HG02884 (cell line): ENCODE results near the gene FCGR3A.

Experiments
- ATAC-seq: cut with Tn5 transposase; IDR thresholded peaks from one replicate; pipeline ENCODE4 v1.9.1; 2021; ENCODE audit warnings: mild to moderate bottlenecking, moderate library complexity; ENCODE audit not compliant: unreplicated experiment

Gene FCGR3A

GRCh38 chr1:161505686-161506085, 43.9 kb downstream of the FCGR3A start:
- ATAC-seq: no peak

- ATAC-seq: no peak
Observed at GRCh38 chr1:161503394-161503748, 46.2 kb downstream of the FCGR3A start.

GRCh38 chr1:161502641-161503393, 46.8 kb downstream of the FCGR3A start:
- ATAC-seq: no peak

- no peak for ATAC-seq
Observed at GRCh38 chr1:161502181-161502580, 47.4 kb downstream of the FCGR3A start.

DNA sequence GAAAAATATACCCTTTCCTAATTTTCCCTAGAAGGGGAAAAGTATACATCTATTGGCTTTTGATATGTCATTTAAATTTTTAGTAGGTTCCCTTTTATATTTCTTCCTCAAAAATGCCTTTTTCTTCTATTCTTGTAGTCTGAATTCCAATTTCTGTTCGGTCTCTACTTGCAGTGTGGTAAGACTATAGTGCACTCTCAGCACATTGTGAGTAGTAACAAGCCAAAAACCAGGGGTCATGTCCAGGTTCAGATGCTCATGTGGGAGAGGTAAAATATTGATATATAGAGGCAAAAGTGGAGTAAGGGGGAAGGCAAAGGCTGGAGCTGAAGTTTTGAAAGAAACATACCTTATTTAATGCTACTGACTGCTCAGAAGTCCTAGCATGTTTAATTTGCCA, 48.4 kb downstream of the FCGR3A start:
- no peak for ATAC-seq

DNA sequence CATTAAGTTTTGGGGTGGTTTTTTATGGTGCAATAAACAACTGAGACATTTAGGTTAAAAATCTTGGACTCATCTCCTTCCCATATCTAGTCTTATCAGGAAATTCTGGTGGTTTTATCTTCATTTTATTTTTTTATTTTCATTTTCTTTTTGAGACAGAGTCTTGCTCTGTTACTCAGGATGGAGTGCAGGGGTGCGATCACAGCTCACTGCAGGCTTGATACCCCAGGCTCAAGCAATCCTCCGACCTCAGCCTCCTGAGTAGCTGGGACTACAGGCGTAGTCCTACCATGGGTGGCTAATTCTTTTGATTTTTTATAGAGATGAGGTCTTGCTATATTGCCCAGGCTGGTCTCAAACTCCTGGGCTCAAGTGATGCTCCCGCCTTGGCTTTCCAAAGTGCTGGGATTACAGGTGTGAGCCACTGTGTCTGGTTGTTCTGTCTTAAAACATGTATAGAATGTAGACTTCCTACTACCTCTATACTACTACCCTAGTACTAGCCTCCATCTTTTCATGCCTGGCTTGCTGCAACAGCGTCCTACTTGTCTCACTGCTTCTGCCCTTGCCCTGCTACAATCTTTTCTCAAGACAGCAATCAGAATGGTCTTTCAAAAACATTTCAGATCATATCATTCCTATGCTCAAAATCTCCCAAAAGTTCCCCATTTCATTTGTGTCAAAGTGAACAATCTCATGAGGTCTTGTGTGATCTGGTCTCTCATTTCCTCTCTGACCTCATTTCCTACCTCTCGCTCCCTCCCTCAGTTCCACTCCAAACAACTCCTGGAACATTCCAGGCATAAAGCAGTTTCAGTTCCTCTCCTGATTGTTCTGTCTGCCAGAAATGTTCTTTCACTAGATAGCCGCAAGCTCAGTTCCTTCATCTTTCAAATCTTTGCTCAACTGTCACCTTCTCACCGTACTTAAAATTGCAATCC, 50.2 kb downstream of the FCGR3A start:
- no peak for ATAC-seq

- no peak for ATAC-seq
Observed at GRCh38 chr1:161498646-161499045, 51.0 kb downstream of the FCGR3A start.

DNA sequence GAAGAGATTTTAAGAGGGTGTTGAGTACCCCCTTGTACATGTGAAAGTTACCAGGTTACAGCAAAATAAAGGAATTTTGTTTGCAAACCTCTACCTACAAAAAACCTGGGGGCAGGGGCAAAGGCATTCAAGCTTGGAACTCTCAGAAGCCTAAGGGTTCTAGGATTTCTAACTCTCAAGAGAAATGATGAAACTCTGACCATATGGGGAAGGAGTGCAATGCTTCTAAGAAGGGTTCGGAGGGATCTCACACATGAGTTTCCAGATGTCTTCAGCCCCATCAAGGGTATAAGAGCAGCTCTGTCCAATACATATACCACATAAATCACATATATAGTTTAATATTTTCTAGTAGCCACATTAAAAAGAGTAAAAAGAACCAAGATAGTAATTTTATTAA, 51.7 kb downstream of the FCGR3A start:
- ATAC-seq: no peak

DNA sequence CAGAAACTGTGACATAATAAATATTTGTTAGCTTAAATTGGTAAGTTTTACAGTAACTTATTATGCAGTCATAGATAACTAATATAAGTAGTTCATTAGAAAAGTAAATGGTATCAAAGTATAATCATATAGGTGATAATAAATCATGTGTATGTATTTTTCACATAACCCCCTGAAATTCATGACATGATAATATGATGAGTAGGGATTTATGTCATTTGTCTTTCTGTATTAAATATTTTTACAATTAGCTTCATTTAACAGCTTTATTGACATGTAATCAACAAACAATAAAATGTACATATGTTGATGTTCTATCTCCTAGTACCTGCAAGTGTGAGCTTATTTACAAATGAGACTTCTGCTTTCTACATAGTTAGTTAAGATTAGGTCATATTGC, 54.1 kb downstream of the FCGR3A start:
- no peak for ATAC-seq

GRCh38 chr1:161494091-161494735, 55.4 kb downstream of the FCGR3A start:
- no peak for ATAC-seq

DNA sequence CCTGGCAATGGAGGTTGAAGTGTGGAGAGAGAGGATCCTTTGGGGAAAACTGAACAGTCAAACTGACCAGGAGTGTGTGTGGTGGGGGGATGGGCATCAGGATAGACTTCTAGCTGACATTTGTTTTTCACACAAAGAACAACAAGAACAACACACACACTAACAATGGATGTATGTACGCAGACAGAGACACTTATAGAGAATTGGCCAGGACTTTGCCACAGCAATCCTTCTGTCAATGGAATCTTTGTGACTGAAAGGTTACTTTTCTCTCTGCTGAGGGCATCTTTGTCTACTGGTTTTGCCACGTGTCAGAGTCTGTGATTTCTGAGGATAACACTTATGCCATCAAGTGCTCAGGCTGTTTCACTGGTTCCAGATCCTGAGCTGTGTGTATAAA, 56.8 kb downstream of the FCGR3A start:
- ATAC-seq: no peak
